HG02588 (cell line): ENCODE results near the gene HYAL2.

Source experiments
- ATAC-seq: cut with Tn5 transposase; IDR thresholded peaks from one replicate; pipeline ENCODE4 v1.9.1; 2021; ENCODE audit warnings: mild to moderate bottlenecking, moderate library complexity; ENCODE audit not compliant: unreplicated experiment

HYAL2 gene

GRCh38 chr3:50331364-50331907 is 8.9 kb upstream of the HYAL2 start:
- ATAC-seq: no peak

- ATAC-seq: no peak
These were observed 7.8 kb upstream of the HYAL2 start for GRCh38 chr3:50330330-50330729.

GRCh38 chr3:50327943-50328691 is 5.6 kb upstream of the HYAL2 start, which contains the start of gene TUSC2:
TUSC2 (minus strand) TSS chr3:50328223; CDS start chr3:50328099, 124 bp downstream.
- ATAC-seq: peak; percentile 79

- no peak for ATAC-seq
These were observed 4.6 kb upstream of the HYAL2 start for GRCh38 chr3:50327129-50327528.

- ATAC-seq: no peak
These were observed 3.6 kb upstream of the HYAL2 start for GRCh38 chr3:50326182-50326541.

GRCh38 chr3:50325497-50326181 is 3.1 kb upstream of the HYAL2 start:
- no peak for ATAC-seq

- no peak for ATAC-seq
These were observed 2.6 kb upstream of the HYAL2 start for GRCh38 chr3:50325113-50325480.

- no peak for ATAC-seq
These were observed 2.0 kb upstream of the HYAL2 start for GRCh38 chr3:50324351-50325112.

GRCh38 chr3:50323614-50324199 is 1.2 kb upstream of the HYAL2 start:
- ATAC-seq: no peak

- no peak for ATAC-seq
These were observed 601 bp upstream of the HYAL2 start for GRCh38 chr3:50323092-50323600.

GRCh38 chr3:50322115-50322385 is 495 bp downstream of the HYAL2 start:
- ATAC-seq: no peak

GRCh38 chr3:50321336-50322114 is 1.0 kb downstream of the HYAL2 start:
- peak; percentile 65 for ATAC-seq

GRCh38 chr3:50320853-50321335 is 1.7 kb downstream of the HYAL2 start:
- ATAC-seq: peak; percentile 52

- no peak for ATAC-seq
These were observed 2.5 kb downstream of the HYAL2 start for GRCh38 chr3:50319894-50320625.

GRCh38 chr3:50319181-50319893 is 3.2 kb downstream of the HYAL2 start:
- no peak for ATAC-seq

GRCh38 chr3:50318615-50319014 is 3.9 kb downstream of the HYAL2 start:
- no peak for ATAC-seq

- no peak for ATAC-seq
These were observed 4.4 kb downstream of the HYAL2 start for GRCh38 chr3:50318163-50318562.

- ATAC-seq: no peak
These were observed 5.2 kb downstream of the HYAL2 start for GRCh38 chr3:50317300-50317699.
